GM12864 (cell line): ENCODE results near the gene CPPED1.

Source experiments
- DNase-seq: peaks from one replicate; pipeline ENCODE4 v3.0.0-alpha.2; 2011; ENCODE audit warnings: low read depth
- H3K4me3 ChIP-seq: 2 replicates; pipeline ENCODE4 v1.5.1; 2011; ENCODE audit warnings: mild to moderate bottlenecking, low read depth, low read length, control low read depth
- CTCF ChIP-seq: IDR thresholded peaks from 2 replicates; pipeline ENCODE4 v1.5.1; 2011; ENCODE audit warnings: low read depth, mild to moderate bottlenecking, moderate library complexity, low read length, control low read depth, inconsistent platforms; ENCODE audit errors: missing control alignments

The CPPED1 gene

GRCh38 chr16:12764813-12765488 is 38.7 kb downstream of the CPPED1 start:
- no peak overlapping the region for H3K4me3 ChIP-seq
- DNase-seq = no peak
- TF ChIP-seq CTCF = no peak

GRCh38 chr16:12763517-12763916 is 40.2 kb downstream of the CPPED1 start:
- no peak for TF ChIP-seq CTCF
- no peak for DNase-seq
- no peak overlapping the region for H3K4me3 ChIP-seq

GRCh38 chr16:12760819-12761611 is 42.7 kb downstream of the CPPED1 start:
- TF ChIP-seq CTCF = no peak
- no peak for DNase-seq
- no peak overlapping the region for H3K4me3 ChIP-seq

- no peak for TF ChIP-seq CTCF
- no peak for DNase-seq
- H3K4me3 ChIP-seq = no peak overlapping the region
Measured at GRCh38 chr16:12758670-12759558, 44.8 kb downstream of the CPPED1 start.

GRCh38 chr16:12758031-12758669 is 45.5 kb downstream of the CPPED1 start:
- no peak for TF ChIP-seq CTCF
- H3K4me3 ChIP-seq = no peak overlapping the region
- DNase-seq = no peak

- DNase-seq = no peak
- H3K4me3 ChIP-seq = no peak overlapping the region
- no peak for TF ChIP-seq CTCF
Measured at GRCh38 chr16:12757546-12757945, 46.1 kb downstream of the CPPED1 start.
